Fibroblast of peridontal ligament (primary cell): ENCODE data around the gene PHF20.
"Not testable (repeated sequence)": the region's sequence is repeated elsewhere in the genome, so short reads cannot be mapped to it uniquely, and the experiment has no call there.

ENCODE experiments used
- DNase-seq: peaks from one replicate; pipeline ENCODE4 v3.0.0-alpha.2; 2010; ENCODE audit errors: extremely low read depth

Gene PHF20

DNA sequence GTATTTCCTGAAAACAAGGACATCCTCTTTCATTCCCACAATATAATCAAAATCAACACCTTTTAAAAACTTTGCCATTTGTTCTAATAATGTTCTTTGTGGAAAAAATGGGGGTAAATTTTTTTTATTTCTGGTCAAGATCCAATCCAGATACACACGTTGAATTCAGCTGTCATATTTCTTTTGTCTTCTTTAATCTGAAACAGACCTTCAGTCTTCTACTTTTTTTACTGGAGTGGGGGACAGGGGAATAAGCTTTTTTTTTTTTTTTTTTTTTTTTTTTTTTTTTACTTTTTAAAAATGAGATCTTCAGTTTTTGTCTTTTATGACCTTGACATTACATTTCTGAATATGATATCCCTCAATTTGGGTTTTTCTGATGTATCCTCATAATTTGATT is 113.4 kb downstream of the PHF20 start:
- no peak for DNase-seq

DNA sequence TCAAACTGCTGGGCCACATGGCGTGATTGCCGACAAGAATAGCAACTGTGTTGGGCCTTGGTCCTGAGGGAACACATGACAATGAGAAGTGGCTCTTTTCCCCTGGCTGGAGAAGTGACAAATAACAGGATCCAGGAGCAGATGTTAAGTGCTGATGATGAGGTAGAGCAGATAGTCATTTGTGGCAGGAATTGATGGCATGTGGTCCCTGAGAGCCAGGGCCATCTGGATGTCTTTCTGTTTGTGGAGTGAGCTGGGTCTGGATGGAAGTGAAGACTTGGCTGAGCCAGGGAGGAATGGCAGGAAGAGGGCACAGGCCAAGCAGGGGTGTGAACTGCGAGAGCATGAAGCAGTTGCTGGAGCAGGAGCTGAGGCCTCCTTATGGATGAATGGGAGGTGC is 114.7 kb downstream of the PHF20 start:
- no peak for DNase-seq

DNA sequence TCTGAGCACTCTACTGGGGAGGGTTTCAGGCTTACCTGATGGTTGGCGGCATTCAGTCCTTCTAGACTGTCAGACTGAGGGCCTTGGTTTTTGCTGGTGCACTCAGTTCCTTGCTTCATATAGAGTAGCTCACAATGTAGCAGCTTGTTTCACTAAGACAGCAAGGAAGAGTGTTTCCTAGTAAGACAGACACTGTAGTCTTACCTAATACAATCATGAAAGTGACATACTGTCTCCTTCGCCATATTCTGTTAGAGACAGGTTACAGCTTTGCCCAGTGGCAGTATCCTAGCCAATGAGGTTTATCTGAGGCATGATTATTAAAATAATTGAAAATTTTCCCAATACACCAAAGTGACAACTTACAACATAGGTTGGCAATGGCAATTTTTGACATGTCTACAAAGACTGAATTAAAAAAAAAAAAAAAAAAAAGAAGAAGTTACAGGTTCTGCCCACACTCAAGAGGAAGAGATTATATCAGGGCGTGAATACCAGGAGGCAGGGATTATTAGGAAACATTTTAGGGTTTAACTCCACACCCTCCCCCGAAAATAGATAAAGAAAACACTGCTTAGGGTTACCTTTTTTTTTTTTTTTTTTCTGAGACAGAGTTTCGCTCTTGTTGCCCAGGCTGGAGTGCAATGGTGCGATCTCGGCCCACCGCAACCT is 115.7 kb downstream of the PHF20 start:
- DNase-seq: no peak

DNA sequence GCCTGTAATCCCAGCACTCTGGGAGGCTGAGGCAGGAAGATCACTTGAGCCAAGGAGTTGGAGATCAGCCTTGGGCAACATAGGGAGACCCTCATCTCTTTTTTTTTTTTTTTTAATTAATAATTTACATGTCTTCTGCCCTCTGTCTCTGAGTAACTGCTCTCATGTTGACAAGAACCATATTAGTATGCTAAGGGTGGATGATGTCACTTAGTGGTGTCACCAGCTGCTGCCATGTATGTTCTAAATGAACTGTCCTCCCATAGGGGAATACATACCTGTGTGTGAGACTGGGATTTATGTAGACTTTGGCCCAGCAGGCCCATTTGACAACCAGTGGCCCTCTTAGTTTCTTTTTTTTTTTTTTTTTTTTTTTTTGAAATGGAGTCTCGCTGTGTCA is 116.8 kb downstream of the PHF20 start:
- no peak for DNase-seq

DNA sequence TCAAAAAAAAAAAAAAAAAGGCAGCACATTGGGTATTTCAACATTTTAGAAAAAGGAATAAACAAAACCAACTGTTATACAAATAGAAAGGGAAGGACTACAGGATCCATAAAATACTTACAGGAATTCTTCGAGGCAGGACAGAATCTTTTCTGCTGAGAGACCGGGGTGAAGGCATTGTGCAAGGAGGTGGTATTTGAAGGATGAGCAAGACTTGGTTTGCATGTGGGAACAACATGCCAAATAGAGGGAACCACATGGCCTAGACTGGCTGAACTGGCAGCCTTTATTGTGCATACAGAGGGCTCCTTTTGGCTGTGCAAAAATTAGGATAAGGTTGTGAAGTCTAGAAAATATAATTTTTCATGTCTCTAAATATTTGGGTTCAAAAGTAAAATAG is 119.6 kb downstream of the PHF20 start:
- DNase-seq: peak; percentile 91

DNA sequence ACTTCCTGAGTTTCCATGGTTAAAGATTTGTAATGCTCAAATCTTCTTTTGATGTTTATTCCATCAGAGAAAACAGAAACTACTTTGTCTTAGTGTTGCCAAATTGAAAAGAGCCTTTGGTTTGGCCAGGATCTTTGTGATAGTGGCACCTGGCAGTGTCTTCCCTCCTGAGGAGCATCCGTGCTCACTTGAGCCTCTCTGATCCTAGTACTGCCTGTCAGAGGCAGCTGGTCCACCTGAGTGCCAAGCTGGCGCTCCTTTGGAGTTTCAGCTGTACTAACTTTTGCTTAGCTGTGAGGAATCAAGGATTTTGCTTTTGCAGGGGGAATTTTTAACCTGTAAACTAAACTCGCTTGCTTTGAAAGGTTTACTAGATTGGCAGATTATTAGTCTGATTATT is 121.1 kb downstream of the PHF20 start:
- no peak for DNase-seq

DNA sequence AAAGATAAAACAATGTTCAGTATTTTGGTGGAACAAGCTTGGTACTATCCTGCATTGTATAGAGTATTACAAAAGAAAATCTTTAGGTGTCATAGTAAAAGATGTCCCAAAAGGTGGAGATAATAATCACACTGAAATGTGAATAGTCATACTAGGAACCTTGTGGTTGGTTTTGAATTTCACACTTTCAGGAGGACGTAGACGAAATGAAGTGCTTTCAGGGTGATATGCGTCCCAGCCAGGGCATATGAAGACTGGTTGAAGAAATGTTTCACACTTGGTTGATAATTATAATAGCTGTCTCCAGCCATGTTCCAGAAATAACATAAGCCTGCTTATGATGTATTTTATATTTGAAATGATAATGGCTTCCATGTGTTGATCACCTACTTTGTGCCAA is 122.1 kb downstream of the PHF20 start:
- no peak for DNase-seq

DNA sequence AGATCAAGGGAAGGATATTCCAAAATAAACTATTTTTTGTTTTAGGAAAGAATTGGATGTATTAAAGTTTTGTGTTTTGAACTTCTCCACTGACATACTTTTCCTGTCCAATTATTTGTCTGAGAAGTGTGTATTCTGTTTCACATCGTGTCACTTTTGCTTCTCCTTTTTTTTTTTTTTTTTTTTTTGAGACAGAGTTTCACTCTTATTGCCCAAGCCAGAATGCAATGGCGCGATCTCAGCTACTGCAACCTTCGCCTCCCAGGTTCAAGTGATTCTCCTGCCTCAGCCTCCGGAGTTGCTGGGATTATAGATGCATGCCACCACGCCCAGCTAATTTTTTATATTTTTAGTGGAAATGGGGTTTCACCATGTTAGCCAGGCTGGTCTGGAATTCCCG is 123.7 kb downstream of the PHF20 start:
- not testable (repeated sequence) for DNase-seq

DNA sequence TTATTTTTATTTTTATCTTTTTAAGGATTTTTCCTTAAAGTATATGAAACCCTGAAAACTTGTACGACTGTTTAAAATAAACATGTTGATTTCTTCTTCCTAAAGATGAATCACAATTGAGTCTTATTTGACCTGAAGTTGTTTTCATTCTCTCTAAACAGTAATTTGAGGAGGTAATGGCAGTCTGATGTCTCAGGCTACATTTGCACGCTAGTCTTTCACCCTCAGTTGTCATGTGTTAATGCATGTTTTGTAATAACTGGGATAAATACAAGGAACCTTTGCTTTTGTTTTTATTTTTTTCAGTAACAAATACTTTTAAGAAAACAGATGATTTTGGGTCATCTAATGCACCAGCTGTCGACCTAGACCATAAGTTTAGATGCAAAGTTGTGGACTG is 127.2 kb downstream of the PHF20 start:
- DNase-seq: peak; percentile 65

DNA sequence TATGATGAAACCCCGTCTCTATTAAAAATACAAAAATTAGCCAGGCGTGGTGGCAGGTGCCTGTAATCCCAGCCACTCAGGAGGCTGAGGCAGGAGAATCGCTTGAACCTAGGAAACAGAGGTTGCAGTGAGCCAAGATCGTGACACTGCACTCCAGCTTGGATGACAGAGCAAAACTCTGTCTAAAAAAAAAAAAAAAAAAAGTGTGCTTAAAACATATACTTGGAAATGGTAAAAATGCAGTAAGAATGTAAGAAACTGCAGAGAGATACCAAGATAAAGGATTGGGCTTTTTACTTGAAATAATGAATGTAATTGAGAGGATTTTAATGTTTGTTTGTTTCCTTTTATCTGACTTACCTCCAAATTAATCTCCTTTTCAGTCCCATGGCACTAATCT is 129.4 kb downstream of the PHF20 start:
- DNase-seq: not testable (repeated sequence)

DNA sequence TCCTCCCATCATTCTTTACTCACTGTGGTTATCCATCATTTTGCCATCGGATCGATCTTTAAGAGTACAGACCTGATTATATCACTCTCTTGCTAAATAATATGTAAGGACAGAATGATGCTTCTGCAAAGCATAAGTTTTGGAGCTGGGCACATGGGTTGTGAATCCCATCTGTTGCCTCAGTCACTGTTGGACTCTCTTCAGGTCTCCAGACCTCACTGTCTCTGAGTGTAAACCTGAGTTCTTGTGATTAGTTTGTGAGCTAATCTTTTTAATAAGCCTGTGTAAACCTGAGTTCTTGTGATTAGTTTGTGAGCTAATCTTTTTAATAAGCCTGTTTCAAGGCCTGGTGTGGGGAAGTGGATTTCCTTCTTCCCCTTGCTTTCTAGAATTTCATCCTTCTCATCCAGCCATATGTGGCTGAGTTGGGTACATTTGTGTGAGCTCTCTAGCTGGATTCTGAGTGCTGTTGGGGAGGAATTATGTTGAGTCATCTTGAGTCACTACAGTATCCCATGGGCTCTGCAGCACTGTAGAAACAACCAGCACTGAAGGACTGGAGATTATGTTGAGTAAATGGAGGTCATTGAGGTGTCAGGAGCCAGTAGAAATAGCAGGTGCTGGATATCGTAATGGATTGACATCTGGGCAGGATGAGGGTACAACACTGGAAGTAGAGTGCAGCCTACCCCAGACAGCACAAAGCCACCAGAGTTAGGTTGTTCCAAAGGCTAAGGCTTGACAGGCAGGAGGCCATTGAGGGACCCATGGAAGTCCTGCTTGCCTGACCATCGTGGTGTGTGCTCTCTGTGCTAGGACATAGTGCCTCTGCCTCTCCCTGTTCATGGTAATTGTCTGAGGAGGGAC is 130.1 kb downstream of the PHF20 start:
- peak; percentile 93 for DNase-seq

DNA sequence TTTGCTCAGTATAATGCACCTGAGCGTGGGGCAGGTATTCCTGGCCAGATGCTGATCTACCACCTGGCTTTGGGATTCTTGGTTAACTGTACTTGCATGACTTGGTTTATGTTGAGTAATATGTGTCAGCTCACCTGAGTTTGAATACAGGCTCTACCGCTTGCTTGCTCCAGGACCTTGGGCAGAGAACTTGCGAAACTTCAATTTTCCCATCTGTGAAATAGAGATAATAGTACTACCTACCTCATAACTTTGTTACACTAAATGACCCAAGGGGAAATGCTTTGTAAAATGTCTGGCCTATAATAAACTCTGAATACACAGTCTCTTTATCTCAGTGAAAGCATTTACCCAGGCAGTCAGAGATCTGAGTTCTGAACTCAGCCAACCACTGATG is 130.7 kb downstream of the PHF20 start:
- DNase-seq: no peak

DNA sequence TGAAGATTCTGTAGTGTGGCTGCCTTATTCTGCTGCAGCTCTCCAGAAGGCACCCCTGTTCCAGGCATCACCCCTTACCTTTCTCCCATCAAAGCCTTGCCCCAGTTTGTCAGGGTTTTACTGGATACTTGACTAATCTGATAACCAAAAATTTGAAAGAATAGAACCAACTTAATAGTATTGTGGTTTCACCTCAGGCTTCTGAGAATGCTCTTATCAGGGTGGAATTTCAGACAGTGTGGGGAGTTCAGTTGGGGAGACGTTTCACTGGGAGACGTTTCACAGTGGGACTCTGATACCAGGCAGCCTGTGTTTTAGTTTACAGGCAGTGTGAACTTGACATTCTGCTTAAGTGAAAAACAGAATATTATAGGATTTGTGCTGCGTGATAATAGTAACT is 132.0 kb downstream of the PHF20 start:
- DNase-seq: no peak

DNA sequence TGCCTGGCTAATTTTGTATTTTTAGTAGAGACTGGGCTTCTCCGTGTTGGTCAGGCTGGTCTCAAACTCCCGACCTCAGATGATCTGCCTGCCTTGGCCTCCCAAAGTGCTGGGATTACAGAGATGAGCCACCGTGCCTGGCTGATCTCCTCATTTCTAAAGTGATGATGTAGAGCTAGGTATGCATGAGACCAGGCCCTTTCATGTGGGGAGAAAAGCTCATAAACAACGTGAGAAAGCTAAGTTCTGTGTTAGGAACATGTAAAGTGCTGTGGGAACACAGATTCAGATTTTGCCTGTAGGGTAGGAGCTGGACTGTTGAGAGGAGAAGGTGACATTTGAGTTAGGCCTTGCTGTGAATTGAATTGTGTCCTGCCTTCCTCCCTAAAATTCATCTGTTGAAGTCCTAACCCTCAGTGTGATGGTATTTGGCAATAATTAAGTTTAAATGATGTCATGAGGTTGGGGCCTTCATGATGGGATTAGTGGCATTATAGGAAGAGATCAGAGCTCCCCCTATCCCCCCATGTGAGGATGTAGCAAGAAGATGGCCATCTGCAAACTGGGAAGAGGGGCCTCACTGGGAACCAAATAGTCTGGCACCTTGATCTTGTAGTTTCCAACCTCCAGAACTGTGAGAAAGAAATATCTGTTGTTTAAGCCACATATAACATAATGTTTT is 133.3 kb downstream of the PHF20 start:
- no peak for DNase-seq

DNA sequence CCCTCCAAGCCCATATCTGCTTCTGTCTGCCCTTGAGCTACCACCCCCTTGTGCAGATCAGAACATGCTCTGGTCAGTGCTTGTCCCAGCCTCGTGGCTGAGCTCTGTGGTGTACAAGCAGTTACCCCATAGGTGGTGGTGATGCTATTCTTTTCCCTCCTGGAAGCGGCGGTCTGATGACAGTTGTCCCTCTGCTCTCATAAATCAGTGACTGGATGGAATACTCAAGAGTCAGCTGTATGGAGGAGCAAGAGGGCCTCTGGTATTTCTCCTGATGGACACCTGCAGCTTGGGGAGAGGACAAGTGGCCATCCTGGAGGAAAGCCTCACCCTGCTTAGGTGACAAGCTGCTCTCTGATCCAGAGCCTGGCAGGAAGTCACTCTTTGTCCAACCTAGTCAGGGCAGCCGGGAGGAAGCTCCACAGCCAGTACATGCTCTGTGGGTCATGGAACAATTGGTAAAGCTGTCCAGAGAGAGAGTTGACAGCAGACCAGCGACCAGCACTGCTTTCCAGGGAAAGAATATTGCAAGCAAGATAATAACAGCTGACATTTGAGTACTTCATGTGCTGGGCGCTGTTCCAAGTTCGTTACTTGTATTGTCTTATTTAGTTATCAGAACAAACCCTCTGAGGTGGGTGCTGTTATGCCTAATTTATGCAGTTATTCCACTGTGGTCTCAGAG is 135.3 kb downstream of the PHF20 start:
- no peak for DNase-seq

DNA sequence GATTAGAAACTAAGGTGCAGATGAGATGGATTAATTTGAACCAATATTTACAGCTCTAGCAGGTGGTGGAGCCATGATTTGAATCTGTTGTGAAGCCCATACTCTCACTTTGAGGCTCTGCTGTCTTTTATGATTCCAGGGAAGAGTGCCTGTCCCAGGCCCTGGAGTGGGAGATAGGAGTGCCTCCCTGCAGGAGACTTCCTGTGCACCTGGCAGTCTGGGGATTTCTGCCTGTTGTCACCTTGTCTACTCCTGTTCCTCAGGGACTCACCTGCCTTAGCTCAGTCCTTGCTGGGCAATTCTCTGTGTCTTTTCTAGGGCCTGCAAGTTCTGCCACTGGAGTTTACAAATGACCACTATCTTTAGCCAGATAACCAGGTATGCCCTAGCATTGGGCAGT is 136.2 kb downstream of the PHF20 start:
- no peak for DNase-seq

DNA sequence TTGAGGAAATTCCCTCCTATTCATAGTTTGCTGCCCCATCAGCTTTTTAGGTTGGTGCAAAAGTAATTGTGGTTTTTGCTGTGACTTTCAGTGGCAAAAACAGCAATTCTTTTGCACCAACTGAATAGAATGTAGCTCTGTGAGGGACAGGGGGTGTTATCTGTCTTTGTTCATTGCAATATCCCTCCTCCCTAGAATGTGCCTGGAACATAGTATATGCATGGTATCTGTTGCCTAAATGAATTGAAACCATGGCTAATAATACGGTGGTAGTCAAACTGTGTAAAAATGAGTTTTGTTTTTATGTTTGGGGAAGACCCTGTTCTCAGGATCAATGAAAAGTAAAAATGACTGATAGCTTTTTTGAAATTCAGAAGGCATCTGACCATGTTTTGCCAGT is 137.4 kb downstream of the PHF20 start:
- no peak for DNase-seq

DNA sequence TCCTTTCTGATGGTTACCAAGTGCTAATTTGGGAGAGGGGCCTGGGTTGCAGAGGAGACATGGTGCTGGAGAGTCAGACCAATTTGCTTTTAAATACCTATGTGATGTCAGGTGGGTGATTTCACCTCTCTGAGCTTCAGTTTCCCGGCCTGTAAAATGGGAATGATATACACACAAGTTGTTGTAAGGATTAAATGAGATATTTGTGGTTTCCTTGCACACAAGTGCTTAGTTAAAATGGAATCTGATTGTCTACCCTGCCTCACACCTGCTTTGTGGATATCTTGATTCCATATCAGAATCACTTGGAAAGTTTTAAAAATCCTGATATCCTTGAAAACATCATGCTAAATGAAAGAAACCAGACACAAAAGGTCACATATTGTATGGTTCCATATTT is 138.0 kb downstream of the PHF20 start:
- DNase-seq: no peak

DNA sequence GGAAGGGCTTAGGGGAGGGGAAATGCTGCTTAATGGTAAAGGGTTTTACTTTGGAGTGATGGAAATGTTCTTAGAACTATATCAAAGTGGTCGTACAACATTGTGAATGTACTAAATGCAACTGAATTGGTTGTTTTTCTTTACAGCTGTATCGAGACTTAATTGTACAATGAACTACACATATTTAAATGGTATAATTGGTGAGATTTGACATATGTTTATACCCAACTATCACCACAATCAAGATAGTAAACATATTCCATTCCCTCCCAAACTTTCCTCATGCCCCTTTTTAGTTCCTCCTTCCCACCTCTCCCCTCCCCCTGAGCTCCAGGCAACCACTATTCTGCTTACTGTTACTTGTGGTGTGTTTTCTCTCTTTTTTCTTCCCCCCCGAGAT is 138.4 kb downstream of the PHF20 start:
- DNase-seq: no peak

DNA sequence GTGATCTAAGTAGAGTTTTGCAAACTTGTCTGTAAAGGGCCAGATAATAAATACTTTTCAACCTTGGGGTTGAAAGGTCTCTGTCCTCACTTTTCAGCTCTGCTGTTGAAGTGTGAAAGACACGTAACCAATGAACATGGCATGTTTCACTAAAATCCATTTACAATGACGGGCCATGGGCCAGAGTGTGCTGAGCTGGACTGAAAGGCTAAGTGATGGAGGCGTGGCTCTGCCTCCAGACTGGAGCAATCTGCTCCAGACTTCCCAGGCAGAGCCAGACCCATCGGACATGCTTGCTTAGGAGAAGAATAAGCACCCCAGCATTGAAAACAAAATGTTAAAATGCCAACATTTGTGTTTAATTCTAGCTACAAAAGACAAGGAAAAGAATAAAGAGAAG is 141.1 kb downstream of the PHF20 start:
- no peak for DNase-seq

DNA sequence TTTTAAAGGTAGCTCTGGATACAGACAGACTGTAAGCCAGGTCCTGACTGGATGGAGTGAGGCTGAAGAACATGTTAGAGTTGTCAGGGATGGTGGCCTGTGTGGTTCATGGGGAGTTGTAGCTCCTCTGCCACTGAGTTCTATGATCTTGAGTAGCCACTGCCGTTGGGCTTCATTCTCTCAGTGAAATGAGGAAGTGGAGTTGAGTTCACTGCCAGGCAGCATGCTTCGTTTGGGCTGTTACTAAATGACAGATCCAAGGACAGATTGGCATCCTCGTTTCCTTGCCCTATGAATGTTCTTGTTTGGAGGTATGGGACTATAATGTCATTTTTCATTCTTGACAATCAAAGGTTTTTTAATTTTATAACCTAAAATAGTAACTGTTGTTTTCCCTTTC is 145.3 kb downstream of the PHF20 start:
- DNase-seq: no peak

DNA sequence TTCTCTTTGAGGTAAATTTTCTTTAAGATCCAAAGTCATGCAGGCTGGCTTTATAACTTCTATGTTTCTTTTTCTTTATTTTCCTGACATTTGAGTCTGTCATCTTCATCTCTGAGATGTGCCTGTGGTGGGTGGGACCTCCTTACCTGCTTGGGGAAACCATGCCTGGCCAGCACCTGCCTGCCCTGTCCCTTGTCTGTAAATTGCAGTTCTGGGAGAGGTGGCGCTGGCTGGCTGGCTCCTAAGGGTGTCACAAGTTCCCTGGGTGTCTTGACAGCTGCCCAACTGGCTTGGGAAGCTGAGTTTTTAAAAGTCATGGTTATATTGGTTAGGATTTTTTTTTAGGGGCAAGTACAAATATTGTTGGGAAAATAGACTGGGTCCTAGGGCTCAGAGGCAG is 146.2 kb downstream of the PHF20 start:
- no peak for DNase-seq
